ENCODE results near the gene CMYA5. TPM values are rescaled to one million over a fixed set of nuclear protein-coding genes. Genes with fewer than 3 reads are reported as not detected.

The CMYA5 gene
- total and polyA plus RNA-seq, 9 of the 15 experiments (the other 6 are each of a cell fraction or from before 2014, with no cell fraction given), result 0.18 to 1.1 (median 0.32) TPM

- Histone ChIP-seq H3K9ac (ENCODE audit: insufficient read depth in 1 of 2, low read depth in 2 of 2, low read length in 2 of 2) (no peak overlapping the region), H3K36me3 (ENCODE audit: control insufficient read depth, insufficient read depth, low read length) (peaks cover 68% of the 10 kb centered on the region), H3K9me3 (replicated peaks; ENCODE audit: control insufficient read depth, insufficient read depth, low read depth, low read length) (no peaks in the 10 kb centered on the region), H3K4me1 (replicated peaks in 1 of 2; ENCODE audit: control insufficient read depth in 2 of 2, insufficient read depth in 2 of 2, low read length in 2 of 2) (no peaks in the 10 kb centered on the region; a peak in 1 of 5 replicates), H4K20me1 (replicated peaks; ENCODE audit: control insufficient read depth, insufficient read depth, low read length) (no peaks in the 10 kb centered on the region), H3K27ac (ENCODE audit: extremely low read depth, low read depth, low read length) (no peak overlapping the region), H3K9me1 (ENCODE audit: control insufficient read depth, insufficient read depth, low read length) (no peaks in the 10 kb centered on the region), H3K27me3 (ENCODE audit: control insufficient read depth in 2 of 2, insufficient read depth in 2 of 2, low read length in 2 of 2) (no peaks in the 10 kb centered on the region), H2AFZ (ENCODE audit: low read depth, low read length) (no peak overlapping the region), H3K4me2 (ENCODE audit: insufficient read depth, low read length) (no peak overlapping the region), H3K4me3 (no peak overlapping the region), H3K79me2 (ENCODE audit: control insufficient read depth, insufficient read depth, low read length) (no peaks in the 10 kb centered on the region)
- no peak for TF ChIP-seq ZNF184 (CRISPR knock-in tag; IDR thresholded peaks at IDR 0.05)
- intact Hi-C loops (cut with micrococcal nuclease), result no loop called here
- FAIRE-seq (no peak), ATAC-seq (no peak), DNase-seq (ENCODE audit: extremely low read depth in 1 of 4, low spot score in 3 of 4) (no peak)
- POLR2A ChIA-PET, result interaction anchor here (0.6 kb wide), 1 partner anchor 163 kb away, joined by 4 read pairs; no protein-coding TSS in a partner anchor
- no TSS peak for BruUV-seq (replicated peaks)
- in situ Hi-C loops (cut with MboI), result no loop called here
- 89% methylated on average over 4 of the region's 4 CpGs for WGBS (ENCODE audit: insufficient coverage, low coverage, missing lambda C conversion rate)
- CTCF ChIA-PET (ENCODE audit: low intra/inter-chr PET ratio), result no interaction called here
These were observed 4.9 kb upstream of the CMYA5 start for GRCh38 chr5:79684782-79685181.

- BruUV-seq (replicated peaks), result TSS peak; percentile 38
- POLR2A ChIA-PET, result interaction anchor here (1.0 kb wide), 1 partner anchor 10 kb away, joined by 4 read pairs; no protein-coding TSS in a partner anchor
These were observed 4.0 kb upstream of the CMYA5 start for GRCh38 chr5:79685627-79686026.

More at GRCh38 chr5:79685627-79686026, 4.0 kb upstream of the CMYA5 start:
- intact Hi-C loops (cut with micrococcal nuclease), result no loop called here
- in situ Hi-C loops (cut with MboI), result no loop called here
- no peak for TF ChIP-seq XRCC3 (IDR thresholded peaks at IDR 0.05)
- TF ChIP-seq STAG1 (CRISPR knock-in tag; IDR thresholded peaks at IDR 0.05; ENCODE audit: borderline replicate concordance), result no peak
- TF ChIP-seq ZNF217 (CRISPR knock-in tag; IDR thresholded peaks at IDR 0.05), result no peak
- TF ChIP-seq ZNF133 (CRISPR knock-in tag; IDR thresholded peaks at IDR 0.05), result no peak
- TF ChIP-seq PURB (CRISPR knock-in tag; IDR thresholded peaks at IDR 0.05; ENCODE audit: low read depth), result no peak
- TF ChIP-seq ZNF764 (CRISPR knock-in tag; IDR thresholded peaks at IDR 0.05; ENCODE audit: low read depth), result no peak
- TF ChIP-seq, protein P1, sequence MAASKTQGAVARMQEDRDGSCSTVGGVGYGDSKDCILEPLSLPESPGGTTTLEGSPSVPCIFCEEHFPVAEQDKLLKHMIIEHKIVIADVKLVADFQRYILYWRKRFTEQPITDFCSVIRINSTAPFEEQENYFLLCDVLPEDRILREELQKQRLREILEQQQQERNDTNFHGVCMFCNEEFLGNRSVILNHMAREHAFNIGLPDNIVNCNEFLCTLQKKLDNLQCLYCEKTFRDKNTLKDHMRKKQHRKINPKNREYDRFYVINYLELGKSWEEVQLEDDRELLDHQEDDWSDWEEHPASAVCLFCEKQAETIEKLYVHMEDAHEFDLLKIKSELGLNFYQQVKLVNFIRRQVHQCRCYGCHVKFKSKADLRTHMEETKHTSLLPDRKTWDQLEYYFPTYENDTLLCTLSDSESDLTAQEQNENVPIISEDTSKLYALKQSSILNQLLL (CRISPR knock-in tag; IDR thresholded peaks at IDR 0.05; ENCODE audit: borderline replicate concordance), result no peak
- TF ChIP-seq ATF1 (CRISPR knock-in tag; IDR thresholded peaks at IDR 0.05), result no peak
- no peak for TF ChIP-seq ATF1 (tag; IDR thresholded peaks at IDR 0.05)
- no peak for TF ChIP-seq THAP7 (CRISPR knock-in tag; IDR thresholded peaks at IDR 0.05)
- no peak for TF ChIP-seq RBM34 (IDR thresholded peaks at IDR 0.05; ENCODE audit: borderline replicate concordance, insufficient read depth, low read length)
- no peak for TF ChIP-seq TAF1 (IDR thresholded peaks at IDR 0.05; ENCODE audit: control insufficient read depth, extremely low read depth, insufficient read depth, low read length, severe bottlenecking)
- WGBS (ENCODE audit: insufficient coverage, low coverage, missing lambda C conversion rate), result 88% methylated on average over 3 of the region's 3 CpGs
- H3K4me3 ChIP-seq, result no peak overlapping the region
- peaks cover 61% of the 10 kb centered on the region for H3K36me3 ChIP-seq (ENCODE audit: control insufficient read depth, insufficient read depth, low read length)
- H3K4me1 ChIP-seq (replicated peaks in 1 of 2; ENCODE audit: control insufficient read depth in 2 of 2, insufficient read depth in 2 of 2, low read length in 2 of 2), result no peaks in the 10 kb centered on the region; a peak in 1 of 5 replicates
- FAIRE-seq (no peak), DNase-seq (ENCODE audit: extremely low read depth in 1 of 4, low spot score in 3 of 4) (no peak), ATAC-seq (no peak)
- H3K9ac ChIP-seq (ENCODE audit: insufficient read depth in 1 of 2, low read depth in 2 of 2, low read length in 2 of 2), result no peak overlapping the region
- H3K4me2 ChIP-seq (ENCODE audit: insufficient read depth, low read length), result no peak overlapping the region
- H3K9me1 ChIP-seq (ENCODE audit: control insufficient read depth, insufficient read depth, low read length), result no peaks in the 10 kb centered on the region
- no peaks in the 10 kb centered on the region for H3K79me2 ChIP-seq (ENCODE audit: control insufficient read depth, insufficient read depth, low read length)
- H2AFZ ChIP-seq (ENCODE audit: low read depth, low read length), result no peak overlapping the region
- CTCF ChIA-PET (ENCODE audit: low intra/inter-chr PET ratio), result no interaction called here
- no peaks in the 10 kb centered on the region for H3K9me3 ChIP-seq (replicated peaks; ENCODE audit: control insufficient read depth, insufficient read depth, low read depth, low read length)
- no peaks in the 10 kb centered on the region for H3K27me3 ChIP-seq (ENCODE audit: control insufficient read depth in 2 of 2, insufficient read depth in 2 of 2, low read length in 2 of 2)
- H4K20me1 ChIP-seq (replicated peaks; ENCODE audit: control insufficient read depth, insufficient read depth, low read length), result no peaks in the 10 kb centered on the region
- no peak overlapping the region for H3K27ac ChIP-seq (ENCODE audit: extremely low read depth, low read depth, low read length)

Measured in K562 (cell line).